Caco-2 (cell line): Measurements from ENCODE around the gene ARL6IP4. TPM values are rescaled to one million over a fixed set of nuclear protein-coding genes. Genes with fewer than 3 reads are reported as not detected.

Experiments
- BruUV-seq: library from RNA; stranded (reverse); fragments of 400-500 nt; replicated peaks from 2 replicates; lab custom pipeline; 2021; lab: Mats Ljungman, UMichigan
- CTCF ChIA-PET: fragments of 300-600 bp; sonication (Branson Sonifier 250); formaldehyde crosslinking; loops from one replicate; lab custom pipeline; 2022; ENCODE audit warnings: antibody characterized with exemption; lab: Charles Lee
- POLR2A ChIA-PET: fragments of 300-600 bp; sonication (Branson Sonifier 250); formaldehyde crosslinking; loops from one replicate; lab custom pipeline; 2022; ENCODE audit warnings: antibody characterized with exemption; lab: Charles Lee
- DNase-seq, 2 experiments: peaks; one replicate each; pipeline versions ENCODE4 v3.0.0 to v3.0.0-alpha.2; 2020 to 2022
- H3K27me3 ChIP-seq: replicated peaks from 2 replicates; pipeline ENCODE4 v1.6.0; 2011; ENCODE audit warnings: low read length; ENCODE audit not compliant: control insufficient read depth, insufficient read depth
- H3K36me3 ChIP-seq: 2 replicates; pipeline ENCODE4 v1.5.1; 2011; ENCODE audit warnings: low read length; ENCODE audit not compliant: control insufficient read depth, insufficient read depth
- H3K4me1 ChIP-seq: fragments of 250-450 bp; sonication (Bioruptor Pico); 2 replicates; pipeline ENCODE4 v1.5.1; 2020; ENCODE audit warnings: mild to moderate bottlenecking
- H3K4me3 ChIP-seq: 2 replicates; pipeline ENCODE4 v1.5.1; 2011; ENCODE audit warnings: low read depth, mild to moderate bottlenecking, control low read depth, low read length
- H3K9me3 ChIP-seq: fragments of 250-450 bp; sonication (Bioruptor Pico); 2 replicates; pipeline ENCODE4 v1.5.1; 2020; ENCODE audit warnings: mild to moderate bottlenecking, moderate library complexity
- H3K27ac Mint-ChIP-seq: one replicate; pipeline ENCODE4 v1.8.0; 2022; ENCODE audit warnings: mixed read lengths; ENCODE audit not compliant: unreplicated experiment
- H3K27me3 Mint-ChIP-seq: one replicate; pipeline ENCODE4 v1.8.0; 2022; ENCODE audit warnings: mixed read lengths; ENCODE audit not compliant: insufficient read depth, unreplicated experiment
- H3K36me3 Mint-ChIP-seq: one replicate; pipeline ENCODE4 v1.8.0; 2022; ENCODE audit warnings: mild to moderate bottlenecking, mixed read lengths; ENCODE audit not compliant: insufficient read depth, unreplicated experiment
- H3K4me1 Mint-ChIP-seq: one replicate; pipeline ENCODE4 v1.8.0; 2022; ENCODE audit warnings: low read depth, mixed read lengths; ENCODE audit not compliant: unreplicated experiment
- H3K4me3 Mint-ChIP-seq: one replicate; pipeline ENCODE4 v1.8.0; 2022; ENCODE audit warnings: mild to moderate bottlenecking, moderate library complexity, mixed read lengths; ENCODE audit not compliant: unreplicated experiment
- H3K9me3 Mint-ChIP-seq: one replicate; pipeline ENCODE4 v1.8.0; 2022; ENCODE audit warnings: mixed read lengths; ENCODE audit not compliant: unreplicated experiment
- intact Hi-C: fragments of 100-400 bp; cut with micrococcal nuclease; formaldehyde crosslinking; loops from one replicate; pipeline ENCODE4 v1.10.0; 2022; ENCODE audit not compliant: unreplicated experiment
- total RNA-seq: library from RNA; stranded (reverse); gene quantifications from 2 replicates; pipeline ENCODE4 v1.2.3, GENCODE V29; 2022
- TF ChIP-seq, protein P1 (sequence below), 2 experiments: fragments of 200-600 bp in 1 of 2; IDR thresholded peaks; 1 replicate in 1 of 2; 2 replicates in 1 of 2; pipeline versions ENCODE4 v1.5.1 to v1.8.0; 2011 to 2022; ENCODE audit warnings: antibody characterized with exemption in 1 of 2, control low read depth in 1 of 2, inconsistent platforms in 1 of 2, low read depth in 1 of 2, low read length in 1 of 2, mild to moderate bottlenecking in 1 of 2, moderate library complexity in 1 of 2; ENCODE audit not compliant: insufficient read depth in 1 of 2, severe bottlenecking in 1 of 2, unreplicated experiment in 1 of 2

ARL6IP4 gene
- total RNA-seq, 1 experiment from 2014 or later, result 103 TPM

DNA sequence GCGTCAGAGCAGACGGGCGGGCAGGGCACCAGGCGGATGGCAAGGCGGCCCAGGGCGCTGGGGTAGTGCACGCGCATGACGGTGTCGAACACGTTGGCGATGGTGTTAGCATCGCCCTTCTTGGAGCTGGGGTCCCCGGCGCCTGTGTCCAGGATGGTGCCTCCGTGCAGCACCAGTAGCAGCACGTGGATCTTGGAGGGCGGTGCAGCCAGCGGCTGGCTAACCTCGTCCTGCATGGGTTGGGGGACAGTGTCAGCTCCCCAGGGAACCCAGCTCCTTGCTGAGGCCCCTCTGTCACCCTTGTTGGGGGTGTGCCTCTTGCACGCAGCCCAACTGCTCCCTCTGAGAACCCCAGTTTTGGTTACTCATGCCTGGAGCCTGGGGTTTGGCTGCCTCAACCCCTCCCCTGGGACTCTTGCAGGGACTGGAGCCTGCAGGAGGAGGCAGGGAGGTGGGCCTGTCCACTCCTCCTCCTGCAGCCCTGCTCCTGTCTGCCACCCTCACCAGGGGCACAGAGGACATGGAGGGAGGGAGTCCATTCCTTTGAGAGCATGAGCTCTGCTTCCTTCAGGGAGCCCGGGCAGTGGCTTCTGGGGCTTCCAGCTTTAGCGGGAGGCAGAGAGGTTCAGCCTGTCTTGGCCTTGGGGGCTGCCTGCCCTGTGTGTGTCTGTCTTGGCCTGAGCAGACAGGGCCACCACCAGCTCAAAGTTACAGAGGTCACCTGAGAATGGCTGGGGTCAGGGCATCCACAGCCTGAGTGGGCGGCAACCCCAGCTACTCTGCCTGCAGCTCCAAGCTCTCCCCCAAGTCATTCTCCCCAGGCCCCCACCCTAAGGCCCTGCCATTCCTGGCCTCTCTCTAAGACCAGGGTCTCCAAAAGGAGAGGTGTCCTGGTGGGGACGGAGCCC, 17.1 kb downstream of the ARL6IP4 start:
- BruUV-seq, result no TSS peak
- TF ChIP-seq, protein P1, sequence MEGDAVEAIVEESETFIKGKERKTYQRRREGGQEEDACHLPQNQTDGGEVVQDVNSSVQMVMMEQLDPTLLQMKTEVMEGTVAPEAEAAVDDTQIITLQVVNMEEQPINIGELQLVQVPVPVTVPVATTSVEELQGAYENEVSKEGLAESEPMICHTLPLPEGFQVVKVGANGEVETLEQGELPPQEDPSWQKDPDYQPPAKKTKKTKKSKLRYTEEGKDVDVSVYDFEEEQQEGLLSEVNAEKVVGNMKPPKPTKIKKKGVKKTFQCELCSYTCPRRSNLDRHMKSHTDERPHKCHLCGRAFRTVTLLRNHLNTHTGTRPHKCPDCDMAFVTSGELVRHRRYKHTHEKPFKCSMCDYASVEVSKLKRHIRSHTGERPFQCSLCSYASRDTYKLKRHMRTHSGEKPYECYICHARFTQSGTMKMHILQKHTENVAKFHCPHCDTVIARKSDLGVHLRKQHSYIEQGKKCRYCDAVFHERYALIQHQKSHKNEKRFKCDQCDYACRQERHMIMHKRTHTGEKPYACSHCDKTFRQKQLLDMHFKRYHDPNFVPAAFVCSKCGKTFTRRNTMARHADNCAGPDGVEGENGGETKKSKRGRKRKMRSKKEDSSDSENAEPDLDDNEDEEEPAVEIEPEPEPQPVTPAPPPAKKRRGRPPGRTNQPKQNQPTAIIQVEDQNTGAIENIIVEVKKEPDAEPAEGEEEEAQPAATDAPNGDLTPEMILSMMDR (IDR thresholded peaks at IDR 0.05; ENCODE audit: insufficient read depth in 1 of 2, low read depth in 1 of 2, low read length in 1 of 2, severe bottlenecking in 1 of 2, unreplicated experiment in 1 of 2), result no peak
- DNase-seq, result no peak
- Histone ChIP-seq H3K27me3 (no peaks in the 10 kb centered on the region), H3K4me1 (no peaks in the 10 kb centered on the region), H3K9me3 (no peaks in the 10 kb centered on the region), H3K4me3 (no peak overlapping the region), H3K36me3 (no peaks in the 10 kb centered on the region)
- H3K27ac Mint-ChIP-seq, result no peak overlapping the region
- H3K27me3 Mint-ChIP-seq, result no peaks in the 10 kb centered on the region
- intact Hi-C loops, result no loop called here
- H3K4me3 Mint-ChIP-seq, result no peak overlapping the region
- POLR2A ChIA-PET, result no interaction called here
- CTCF ChIA-PET, result no interaction called here
- no peaks in the 10 kb centered on the region for H3K4me1 Mint-ChIP-seq
- no peaks in the 10 kb centered on the region for H3K36me3 Mint-ChIP-seq
- H3K9me3 Mint-ChIP-seq, result no peaks in the 10 kb centered on the region

DNA sequence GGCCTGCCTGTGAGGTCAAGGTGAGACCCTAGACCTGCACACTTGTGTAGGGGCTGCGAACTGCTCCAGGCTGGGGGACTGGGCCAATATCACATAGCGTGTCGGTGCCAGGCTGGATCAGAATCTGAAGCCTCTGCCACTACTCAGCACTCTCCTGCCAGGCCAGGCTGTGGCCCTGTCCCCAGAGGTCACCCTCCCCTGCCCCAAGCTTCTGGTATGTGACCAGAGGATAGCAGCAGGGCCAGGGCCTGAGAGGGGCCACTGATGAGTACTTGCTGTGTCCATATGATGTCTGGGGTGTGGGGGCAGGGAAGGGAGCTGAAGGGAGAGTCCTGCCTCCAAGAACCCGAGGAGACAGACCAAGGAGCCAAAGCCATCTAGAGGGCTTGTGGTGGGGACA, 17.8 kb downstream of the ARL6IP4 start:
- H3K27me3 ChIP-seq, result no peaks in the 10 kb centered on the region
- CTCF ChIA-PET, result no interaction called here
- H3K27me3 Mint-ChIP-seq, result no peaks in the 10 kb centered on the region
- no peak overlapping the region for H3K4me3 Mint-ChIP-seq
- H3K36me3 Mint-ChIP-seq, result no peaks in the 10 kb centered on the region
- intact Hi-C loops, result no loop called here
- no peaks in the 10 kb centered on the region for H3K9me3 Mint-ChIP-seq
- H3K9me3 ChIP-seq, result no peaks in the 10 kb centered on the region
- POLR2A ChIA-PET, result no interaction called here
- no peak overlapping the region for H3K27ac Mint-ChIP-seq
- H3K4me3 ChIP-seq, result no peak overlapping the region
- no peaks in the 10 kb centered on the region for H3K4me1 Mint-ChIP-seq
- H3K4me1 ChIP-seq, result no peaks in the 10 kb centered on the region
- no TSS peak for BruUV-seq
- no peak for DNase-seq
- TF ChIP-seq, protein P1 (IDR thresholded peaks at IDR 0.05; ENCODE audit: insufficient read depth in 1 of 2, low read depth in 1 of 2, low read length in 1 of 2, severe bottlenecking in 1 of 2, unreplicated experiment in 1 of 2), result no peak
- H3K36me3 ChIP-seq, result no peaks in the 10 kb centered on the region

DNA sequence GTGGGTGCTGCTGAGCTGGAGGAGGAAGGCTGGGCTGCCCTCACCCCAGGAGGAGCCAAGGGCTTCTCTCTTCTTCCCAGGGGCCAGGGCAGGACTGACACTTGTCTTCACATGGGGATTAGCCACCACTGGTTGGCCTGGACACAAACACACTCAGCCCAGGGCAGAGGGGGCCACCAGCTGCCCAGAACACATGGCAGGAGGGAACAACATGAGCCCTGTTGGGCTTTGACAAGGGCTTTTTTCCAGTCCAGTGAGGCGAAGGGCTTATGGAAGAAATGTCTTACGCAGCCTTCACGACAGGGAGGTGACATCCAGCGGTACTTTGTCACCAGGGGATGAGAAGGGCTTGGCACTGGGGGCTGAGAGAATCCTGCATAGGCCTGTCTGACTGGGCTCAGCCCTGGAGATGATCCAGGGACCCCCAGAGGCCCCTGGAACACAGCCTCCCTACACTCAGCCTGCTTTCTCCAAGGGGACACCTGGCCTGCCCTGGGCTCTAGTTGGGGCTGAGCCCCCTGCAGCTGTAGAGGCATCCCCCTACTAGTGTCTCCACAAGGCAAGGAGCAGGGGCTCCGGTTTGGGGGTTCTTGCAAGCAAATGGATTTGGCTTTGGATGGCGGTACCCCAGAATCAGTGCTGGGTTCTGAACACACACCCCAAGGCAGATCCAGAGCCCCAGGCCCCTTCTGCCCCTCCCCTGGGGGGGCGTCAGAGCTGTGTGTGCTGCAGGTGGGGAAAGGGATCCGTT, 18.9 kb downstream of the ARL6IP4 start:
- TF ChIP-seq, protein P1 (IDR thresholded peaks at IDR 0.05; ENCODE audit: insufficient read depth in 1 of 2, low read depth in 1 of 2, low read length in 1 of 2, severe bottlenecking in 1 of 2, unreplicated experiment in 1 of 2), result no peak
- Mint-ChIP-seq H3K36me3 (no peaks in the 10 kb centered on the region), H3K27ac (no peak overlapping the region), H3K4me3 (no peak overlapping the region), H3K27me3 (no peaks in the 10 kb centered on the region), H3K4me1 (no peaks in the 10 kb centered on the region), H3K9me3 (no peaks in the 10 kb centered on the region)
- Histone ChIP-seq H3K36me3 (no peaks in the 10 kb centered on the region), H3K4me1 (no peaks in the 10 kb centered on the region), H3K9me3 (no peaks in the 10 kb centered on the region), H3K27me3 (no peaks in the 10 kb centered on the region), H3K4me3 (no peak overlapping the region)
- ChIA-PET CTCF (no interaction called here), POLR2A (no interaction called here)
- BruUV-seq, result no TSS peak
- no peak for DNase-seq
- intact Hi-C loops, result no loop called here
